ENCODE results near the gene ADCY7.

ADCY7 gene

DNA sequence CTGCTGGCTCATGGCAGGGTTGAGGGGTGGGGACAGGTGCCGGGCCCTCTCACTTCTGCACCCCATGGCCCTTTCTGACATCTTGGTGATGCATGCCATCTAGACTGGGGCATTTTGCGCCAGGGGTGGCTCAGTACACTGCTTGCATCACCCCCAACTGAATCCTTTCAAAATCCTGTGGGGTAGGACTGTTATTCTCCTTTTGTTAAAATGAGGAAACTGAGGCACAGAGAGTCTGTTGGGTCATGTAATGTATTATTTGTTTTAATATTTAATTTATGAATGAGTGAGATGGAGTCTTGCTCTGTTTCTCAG is 9.9 kb downstream of the ADCY7 start:
- DNase-seq (ENCODE audit: insufficient read length, low spot score) (no peak), FAIRE-seq (no peak)
- TF ChIP-seq PAX5 (IDR thresholded peaks at IDR 0.05; ENCODE audit: insufficient read depth, low read length, severe bottlenecking): no peak
- TF ChIP-seq POU2F2 (IDR thresholded peaks at IDR 0.05; ENCODE audit: low read depth, low read length): no peak
- TF ChIP-seq SPI1 (IDR thresholded peaks at IDR 0.05; ENCODE audit: low read depth, low read length): no peak
- TF ChIP-seq POLR2A (IDR thresholded peaks at IDR 0.05; ENCODE audit: low read depth, low read length): no peak
- TF ChIP-seq TAF1 (IDR thresholded peaks at IDR 0.05; ENCODE audit: low read depth, low read length): no peak
- no peak for TF ChIP-seq POLR2AphosphoS5 (IDR thresholded peaks at IDR 0.05; ENCODE audit: low read depth, low read length)

DNA sequence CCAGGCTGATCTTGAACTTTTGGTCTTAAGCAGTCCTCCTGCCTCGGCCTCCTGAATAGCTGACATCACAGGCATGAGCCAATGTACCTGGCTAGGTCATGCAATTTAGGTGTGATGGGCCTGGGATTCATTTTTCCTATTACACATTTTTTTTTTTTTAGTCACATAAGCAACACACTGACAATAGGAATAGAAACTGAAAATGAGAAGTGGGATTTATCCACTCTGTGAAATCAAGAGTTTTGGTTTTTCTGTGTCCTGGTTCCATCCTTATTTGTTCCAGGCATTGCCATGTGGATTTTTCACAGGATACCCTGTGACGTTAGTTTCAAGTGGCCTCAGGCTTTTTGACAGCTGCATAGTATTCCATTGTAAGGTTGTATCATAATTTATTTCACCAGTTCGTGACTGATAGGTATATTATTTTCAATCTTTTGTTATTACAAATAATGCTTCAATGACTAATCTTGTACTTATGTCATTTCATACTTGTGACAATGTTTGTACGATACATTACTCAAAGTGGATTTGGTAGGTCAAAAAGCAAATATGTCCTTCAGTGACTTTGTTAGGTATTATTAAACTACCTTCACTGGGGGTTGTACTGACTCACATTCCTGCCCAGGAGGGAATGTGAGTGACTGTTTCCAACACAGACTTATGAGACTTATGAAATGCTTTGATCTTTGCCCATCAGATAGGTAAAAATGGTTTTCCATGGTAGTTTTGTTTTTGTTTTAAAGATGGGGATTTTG is 10.6 kb downstream of the ADCY7 start:
- DNase-seq (ENCODE audit: insufficient read length, low spot score): no peak
- TF ChIP-seq SPI1 (IDR thresholded peaks at IDR 0.05; ENCODE audit: low read depth, low read length) (peak; percentile 89), TAF1 (IDR thresholded peaks at IDR 0.05; ENCODE audit: low read depth, low read length) (no peak)
- no peak for FAIRE-seq

DNA sequence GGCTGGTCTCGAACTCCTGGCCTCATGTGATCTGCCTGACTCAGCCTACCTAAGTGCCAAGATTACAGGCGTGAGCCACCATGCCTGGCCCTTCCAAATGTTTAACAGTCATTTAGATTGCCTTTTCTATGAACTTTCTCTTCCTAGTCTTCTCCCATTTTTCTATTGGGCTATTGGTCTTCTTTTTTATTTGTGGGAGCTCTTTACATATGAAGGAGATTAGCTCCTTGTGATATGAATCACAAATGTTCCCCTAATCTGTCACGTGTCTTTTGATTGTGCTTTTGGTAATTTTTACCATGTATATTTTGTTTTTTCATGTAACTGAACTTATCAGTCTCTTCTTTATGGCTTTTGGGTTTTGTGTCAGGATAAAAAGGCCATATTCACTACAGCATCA is 11.9 kb downstream of the ADCY7 start:
- no peak for DNase-seq (ENCODE audit: insufficient read length, low spot score)
- no peak for FAIRE-seq
- TF ChIP-seq TAF1 (IDR thresholded peaks at IDR 0.05; ENCODE audit: low read depth, low read length) (no peak), POU2F2 (IDR thresholded peaks at IDR 0.05; ENCODE audit: low read depth, low read length) (no peak), PAX5 (IDR thresholded peaks at IDR 0.05; ENCODE audit: insufficient read depth, low read length, severe bottlenecking) (no peak), POLR2A (IDR thresholded peaks at IDR 0.05; ENCODE audit: low read depth, low read length) (no peak), POLR2AphosphoS5 (IDR thresholded peaks at IDR 0.05; ENCODE audit: low read depth, low read length) (no peak), SPI1 (IDR thresholded peaks at IDR 0.05; ENCODE audit: low read depth, low read length) (no peak)

DNA sequence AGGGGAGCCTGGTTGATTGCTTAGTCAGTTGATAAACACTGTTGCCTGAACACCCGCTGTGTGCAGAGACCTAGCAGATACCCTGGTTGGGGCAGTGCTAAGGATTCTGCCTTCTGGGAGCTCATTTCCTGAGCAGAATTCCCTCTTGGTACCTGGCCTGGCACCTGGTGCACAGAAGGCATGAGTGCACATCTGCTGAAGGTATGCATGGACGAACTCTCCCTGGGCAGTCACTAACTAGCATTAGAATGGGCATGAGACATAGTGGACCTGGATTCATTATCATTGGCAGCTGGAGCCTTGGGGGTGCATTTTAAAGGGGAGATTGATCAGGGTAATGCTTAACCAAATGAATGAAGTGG is 13.1 kb downstream of the ADCY7 start:
- no peak for DNase-seq (ENCODE audit: insufficient read length, low spot score)
- no peak for FAIRE-seq
- TF ChIP-seq POLR2A (IDR thresholded peaks at IDR 0.05; ENCODE audit: low read depth, low read length) (no peak), POU2F2 (IDR thresholded peaks at IDR 0.05; ENCODE audit: low read depth, low read length) (no peak), SPI1 (IDR thresholded peaks at IDR 0.05; ENCODE audit: low read depth, low read length) (no peak), POLR2AphosphoS5 (IDR thresholded peaks at IDR 0.05; ENCODE audit: low read depth, low read length) (no peak), PAX5 (IDR thresholded peaks at IDR 0.05; ENCODE audit: insufficient read depth, low read length, severe bottlenecking) (no peak), TAF1 (IDR thresholded peaks at IDR 0.05; ENCODE audit: low read depth, low read length) (no peak)

DNA sequence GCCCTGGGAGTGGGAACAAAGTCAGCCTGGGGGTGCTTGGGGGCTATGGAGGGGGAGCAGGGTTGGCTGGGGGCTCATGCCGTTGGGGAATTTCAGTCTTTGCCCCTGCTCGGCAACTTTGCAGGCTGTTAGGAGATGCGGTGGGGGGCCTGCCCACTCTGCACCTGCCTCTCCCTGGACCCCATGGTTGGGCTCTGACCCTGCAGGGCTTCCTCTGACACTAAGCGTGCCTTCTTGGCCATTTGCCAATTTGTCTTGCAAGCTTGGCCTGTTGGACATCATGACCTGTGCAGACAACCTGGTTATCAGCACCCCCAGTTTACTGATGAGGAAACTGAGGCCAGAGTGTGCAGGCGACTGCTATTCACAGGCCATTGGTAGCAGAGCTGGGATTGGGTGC is 14.6 kb downstream of the ADCY7 start:
- TF ChIP-seq SPI1 (IDR thresholded peaks at IDR 0.05; ENCODE audit: low read depth, low read length): no peak
- DNase-seq (ENCODE audit: insufficient read length, low spot score) (no peak), FAIRE-seq (no peak)

DNA sequence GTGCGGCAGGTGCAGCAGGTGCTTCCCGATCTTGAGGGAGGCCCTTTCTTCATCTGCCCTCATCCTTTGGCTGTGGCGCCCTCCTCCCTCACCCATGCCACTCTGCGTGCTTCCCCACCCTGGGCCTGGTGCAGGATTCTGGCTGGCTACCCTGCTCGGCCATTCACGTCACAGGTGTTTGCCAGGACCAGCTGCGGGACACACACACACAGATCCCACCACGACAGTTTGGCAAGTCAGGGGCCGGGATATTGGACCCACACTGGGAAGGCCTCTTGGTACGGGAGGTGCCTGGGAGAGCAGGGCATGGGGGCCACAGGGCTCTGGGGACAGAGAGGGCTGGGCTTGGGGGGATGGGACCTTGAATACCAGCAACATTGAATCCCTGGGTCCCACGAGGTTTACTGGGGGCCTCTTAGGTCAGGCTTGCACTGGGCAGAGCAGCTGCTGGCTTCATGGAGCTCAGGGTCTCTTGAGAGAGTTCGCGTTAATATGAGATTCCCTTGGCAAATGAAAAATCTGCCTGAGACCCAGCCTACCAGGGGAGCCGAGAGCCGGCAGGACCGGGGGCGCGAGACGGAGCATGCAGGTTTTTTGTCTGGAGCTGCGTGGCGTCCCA is 15.1 kb downstream of the ADCY7 start:
- DNase-seq (ENCODE audit: insufficient read length, low spot score) (peak; percentile 40), FAIRE-seq (no peak)
- TF ChIP-seq POLR2AphosphoS5 (IDR thresholded peaks at IDR 0.05; ENCODE audit: low read depth, low read length) (no peak), TAF1 (IDR thresholded peaks at IDR 0.05; ENCODE audit: low read depth, low read length) (no peak), POLR2A (IDR thresholded peaks at IDR 0.05; ENCODE audit: low read depth, low read length) (no peak), POU2F2 (IDR thresholded peaks at IDR 0.05; ENCODE audit: low read depth, low read length) (no peak), PAX5 (IDR thresholded peaks at IDR 0.05; ENCODE audit: insufficient read depth, low read length, severe bottlenecking) (no peak), SPI1 (IDR thresholded peaks at IDR 0.05; ENCODE audit: low read depth, low read length) (no peak)

DNA sequence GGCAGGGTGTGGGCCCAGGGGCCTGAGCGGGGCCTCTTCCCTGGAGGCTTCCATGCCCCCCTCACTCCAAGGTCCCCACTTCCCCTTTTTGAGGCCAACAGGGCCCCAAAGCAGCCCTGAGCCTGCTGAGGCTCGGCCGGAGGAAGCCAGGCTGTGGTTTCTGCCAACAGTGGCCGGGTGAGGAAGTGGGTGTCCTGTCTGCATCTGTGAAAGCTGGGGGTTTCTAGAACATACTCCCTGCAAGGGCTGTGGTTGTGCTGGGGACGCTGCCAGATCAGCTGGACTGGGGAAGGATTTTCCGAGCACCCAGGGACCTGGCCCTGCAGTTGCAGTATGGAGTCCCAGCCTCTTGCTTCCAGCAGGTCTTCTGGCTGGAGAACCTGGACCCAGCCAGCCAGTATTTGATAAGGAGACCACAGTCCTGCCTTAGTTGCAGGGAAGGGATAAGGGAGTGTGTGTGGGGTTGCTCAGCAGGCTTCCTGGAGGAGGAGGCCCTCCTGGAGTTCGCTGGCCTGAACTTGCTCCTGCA is 15.7 kb downstream of the ADCY7 start:
- peak; percentile 91 for FAIRE-seq
- peak; percentile 84 for DNase-seq (ENCODE audit: insufficient read length, low spot score)
- TF ChIP-seq POLR2AphosphoS5 (IDR thresholded peaks at IDR 0.05; ENCODE audit: low read depth, low read length) (no peak), PAX5 (IDR thresholded peaks at IDR 0.05; ENCODE audit: insufficient read depth, low read length, severe bottlenecking) (no peak), TAF1 (IDR thresholded peaks at IDR 0.05; ENCODE audit: low read depth, low read length) (no peak), SPI1 (IDR thresholded peaks at IDR 0.05; ENCODE audit: low read depth, low read length) (peak; percentile 99), POU2F2 (IDR thresholded peaks at IDR 0.05; ENCODE audit: low read depth, low read length) (peak; percentile 71; the same call in 1 of the 2 replicates)

DNA sequence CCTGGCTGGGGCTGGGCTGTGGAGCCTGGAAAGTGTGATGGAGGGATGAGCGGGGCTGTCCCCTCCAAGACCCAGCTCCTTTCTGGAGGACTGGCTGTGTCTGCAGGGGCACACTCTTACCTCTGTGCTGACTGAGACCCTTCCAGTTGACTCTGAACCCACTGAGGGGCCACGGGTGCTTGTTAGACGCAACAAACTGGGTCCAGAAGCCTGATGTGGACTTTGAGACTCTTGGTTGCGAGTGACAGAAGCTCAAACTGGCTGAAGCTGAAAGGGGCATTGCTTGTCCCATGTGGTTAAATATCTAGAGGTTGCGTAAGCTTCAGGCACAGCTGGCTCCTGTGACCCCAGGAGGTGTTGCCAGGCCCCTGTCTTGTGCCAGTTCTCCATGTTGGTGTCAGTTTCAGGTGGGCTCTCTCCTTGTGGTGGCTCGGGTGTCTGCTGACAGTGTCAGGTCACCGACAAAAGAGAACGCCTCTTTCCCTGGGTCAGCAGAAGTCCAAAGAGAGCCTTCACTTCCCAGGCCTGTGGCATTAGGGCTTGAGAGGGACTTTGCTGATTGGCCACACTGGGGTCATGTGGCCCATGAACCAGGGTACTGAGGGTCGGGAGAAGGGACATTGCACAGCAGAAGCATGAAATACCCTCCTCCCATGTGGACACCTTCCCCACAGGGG is 16.7 kb downstream of the ADCY7 start:
- TF ChIP-seq POLR2A (IDR thresholded peaks at IDR 0.05; ENCODE audit: low read depth, low read length) (no peak), POLR2AphosphoS5 (IDR thresholded peaks at IDR 0.05; ENCODE audit: low read depth, low read length) (no peak), TAF1 (IDR thresholded peaks at IDR 0.05; ENCODE audit: low read depth, low read length) (no peak), POU2F2 (IDR thresholded peaks at IDR 0.05; ENCODE audit: low read depth, low read length) (no peak), SPI1 (IDR thresholded peaks at IDR 0.05; ENCODE audit: low read depth, low read length) (no peak), PAX5 (IDR thresholded peaks at IDR 0.05; ENCODE audit: insufficient read depth, low read length, severe bottlenecking) (no peak)
- FAIRE-seq (no peak), DNase-seq (ENCODE audit: insufficient read length, low spot score) (no peak)

DNA sequence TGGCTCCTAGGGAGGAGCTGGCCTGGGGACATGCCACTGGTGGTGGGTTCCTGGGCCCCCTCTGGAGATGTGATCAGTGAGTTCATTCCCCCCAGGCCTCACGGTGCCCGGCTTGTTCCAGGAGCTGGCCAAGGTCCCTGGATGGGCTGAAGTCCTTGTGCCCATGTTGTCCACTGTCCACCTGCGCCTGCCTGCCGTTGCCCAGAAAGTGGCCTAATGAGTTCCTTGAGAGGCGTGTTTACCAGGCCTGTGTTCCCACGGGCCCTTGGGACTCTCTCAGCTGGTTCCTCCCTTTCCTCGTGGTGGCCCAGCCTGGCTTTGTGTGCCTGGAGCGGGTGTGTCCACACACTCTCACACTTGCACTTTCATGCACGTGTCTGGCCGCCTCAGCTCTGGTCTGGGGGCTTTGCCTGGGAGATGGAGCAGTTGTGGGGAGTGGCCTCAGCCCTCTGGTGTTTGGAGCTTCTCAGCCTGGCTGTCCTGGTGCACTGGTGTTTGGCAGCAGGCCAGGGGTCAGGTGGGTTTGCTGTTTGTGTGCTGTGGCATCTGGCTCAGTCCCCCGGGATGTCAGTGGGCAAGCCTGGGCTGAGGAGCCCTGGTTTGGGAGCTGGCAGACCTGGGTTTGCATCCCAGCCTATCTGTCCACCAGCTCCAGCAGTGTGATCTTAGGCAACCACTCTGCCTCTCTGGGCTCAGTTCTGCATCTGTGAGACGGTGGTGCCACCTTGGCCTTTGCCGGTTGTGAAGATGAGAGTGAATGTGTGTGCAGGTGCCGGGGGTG is 18.0 kb downstream of the ADCY7 start:
- no peak for DNase-seq (ENCODE audit: insufficient read length, low spot score)
- FAIRE-seq: no peak

More for the DNA sequence above, 18.0 kb downstream of the ADCY7 start:
- TF ChIP-seq SPI1 (IDR thresholded peaks at IDR 0.05; ENCODE audit: low read depth, low read length): no peak
- no peak for TF ChIP-seq POU2F2 (IDR thresholded peaks at IDR 0.05; ENCODE audit: low read depth, low read length)
- TF ChIP-seq TAF1 (IDR thresholded peaks at IDR 0.05; ENCODE audit: low read depth, low read length): no peak
- no peak for TF ChIP-seq PAX5 (IDR thresholded peaks at IDR 0.05; ENCODE audit: insufficient read depth, low read length, severe bottlenecking)
- no peak for TF ChIP-seq POLR2AphosphoS5 (IDR thresholded peaks at IDR 0.05; ENCODE audit: low read depth, low read length)
- TF ChIP-seq POLR2A (IDR thresholded peaks at IDR 0.05; ENCODE audit: low read depth, low read length): no peak

Measured in GM12891 (cell line).